ENCODE data around the gene MAN1A2. TPM values are rescaled to one million over a fixed set of nuclear protein-coding genes. Genes with fewer than 3 reads are reported as not detected.
"Not testable (repeated sequence)": the region's sequence is repeated elsewhere in the genome, so short reads cannot be mapped to it uniquely, and the experiment has no call there.

MAN1A2 gene
- total and polyA plus RNA-seq, 4 experiments from 2014 or later: 17.5 to 66.5 (median 40.6) TPM

- no peak overlapping the region for H3K4me3 ChIP-seq (ENCODE audit: low read length in 2 of 2)
- intact Hi-C loops (cut with micrococcal nuclease): no loop called here
- no peaks in the 10 kb centered on the region for H3K36me3 Mint-ChIP-seq
- no peaks in the 10 kb centered on the region for H3K27me3 ChIP-seq (ENCODE audit: insufficient read depth, low read length)
- ChIA-PET POLR2A (ENCODE audit: partially characterized antibody) (interaction anchor here (0.7 to 3.7 kb wide), 3 partner anchors 17 to 25 kb away, joined by 3 to 13 read pairs (median 3); partner anchors contain the start of gene MAN1A2), CTCF (ENCODE audit: partially characterized antibody) (interaction anchor here (0.6 to 1.5 kb wide), 4 partner anchors 12 to 173 kb away, joined by 3 to 5 read pairs (median 4); no protein-coding TSS in a partner anchor)
- no peak for DNase-seq
- peak overlapping the region in 3 of 8 donors; percentile 14 to 67 (median 44) for H3K4me3 Mint-ChIP-seq
- H3K27ac Mint-ChIP-seq: peak overlapping the region in 1 of 7 donors; percentile 24
- H3K9me3 Mint-ChIP-seq: no peaks in the 10 kb centered on the region
- no peaks in the 10 kb centered on the region for H3K36me3 ChIP-seq (ENCODE audit: insufficient read depth, low read length)
- H3K27me3 Mint-ChIP-seq: peaks cover 2 to 5% of the 10 kb centered on the region in 2 donors
- no peak overlapping the region for H3K27ac ChIP-seq (ENCODE audit: low read depth, low read length)
- H3K4me1 ChIP-seq (ENCODE audit: insufficient read depth, low read length): peaks cover 24% of the 10 kb centered on the region
- H3K9me3 ChIP-seq (ENCODE audit: control insufficient read depth in 1 of 2, low read length in 2 of 2): no peaks in the 10 kb centered on the region
- peaks cover 16 to 34% (median 26%) of the 10 kb centered on the region in 4 donors for H3K4me1 Mint-ChIP-seq
Measured at GRCh38 chr1:117342397-117342796, 24.9 kb upstream of the MAN1A2 start.

GRCh38 chr1:117346206-117346928, 20.9 kb upstream of the MAN1A2 start:
- H3K36me3 ChIP-seq (ENCODE audit: insufficient read depth, low read length): no peaks in the 10 kb centered on the region
- DNase-seq: peak in 1 of 5 donors; percentile 13
- peaks cover 10 to 24% (median 19%) of the 10 kb centered on the region in 4 donors for H3K4me1 Mint-ChIP-seq

GRCh38 chr1:117347907-117348306, 19.3 kb upstream of the MAN1A2 start:
- ChIA-PET CTCF (ENCODE audit: partially characterized antibody) (no interaction called here), POLR2A (ENCODE audit: partially characterized antibody) (no interaction called here)
- no peak for DNase-seq
- intact Hi-C loops (cut with micrococcal nuclease): no loop called here
- Mint-ChIP-seq H3K4me3 (no peak overlapping the region), H3K9me3 (peaks cover 0 to 2% (median 0%) of the 10 kb centered on the region in 8 donors), H3K4me1 (peaks cover 7 to 16% (median 14%) of the 10 kb centered on the region in 4 donors), H3K36me3 (no peaks in the 10 kb centered on the region), H3K27me3 (peaks cover 2 to 5% of the 10 kb centered on the region in 2 donors), H3K27ac (peak overlapping the region in 1 of 7 donors; percentile 66)
- Histone ChIP-seq H3K9me3 (ENCODE audit: control insufficient read depth in 1 of 2, low read length in 2 of 2) (no peaks in the 10 kb centered on the region), H3K27me3 (ENCODE audit: insufficient read depth, low read length) (no peaks in the 10 kb centered on the region), H3K36me3 (ENCODE audit: insufficient read depth, low read length) (no peaks in the 10 kb centered on the region), H3K4me1 (ENCODE audit: insufficient read depth, low read length) (peaks cover 9% of the 10 kb centered on the region), H3K4me3 (ENCODE audit: low read length in 2 of 2) (no peak overlapping the region), H3K27ac (ENCODE audit: low read depth, low read length) (no peak overlapping the region)

More at GRCh38 chr1:117346206-117346928, 20.9 kb upstream of the MAN1A2 start:
- Mint-ChIP-seq H3K9me3 (peaks cover 0 to 2% (median 0%) of the 10 kb centered on the region in 8 donors), H3K27ac (peak overlapping the region in 4 of 7 donors; percentile 3 to 53 (median 8)), H3K36me3 (no peaks in the 10 kb centered on the region), H3K27me3 (peaks cover 2 to 5% of the 10 kb centered on the region in 2 donors), H3K4me3 (peak overlapping the region in 3 of 8 donors; percentile 7 to 35 (median 21))
- no peak overlapping the region for H3K27ac ChIP-seq (ENCODE audit: low read depth, low read length)
- H3K4me3 ChIP-seq (ENCODE audit: low read length in 2 of 2): no peak overlapping the region
- no peaks in the 10 kb centered on the region for H3K9me3 ChIP-seq (ENCODE audit: control insufficient read depth in 1 of 2, low read length in 2 of 2)
- CTCF ChIA-PET (ENCODE audit: partially characterized antibody): no interaction called here
- no peaks in the 10 kb centered on the region for H3K27me3 ChIP-seq (ENCODE audit: insufficient read depth, low read length)
- intact Hi-C loops (cut with micrococcal nuclease): no loop called here
- peaks cover 15% of the 10 kb centered on the region for H3K4me1 ChIP-seq (ENCODE audit: insufficient read depth, low read length)
- POLR2A ChIA-PET (ENCODE audit: partially characterized antibody): interaction anchor here (1.2 to 1.4 kb wide), 2 partner anchors 17 to 21 kb away, joined by 5 read pairs; partner anchors contain the start of gene MAN1A2

GRCh38 chr1:117352695-117353094, 14.6 kb upstream of the MAN1A2 start:
- H3K4me1 Mint-ChIP-seq; DNase-seq; POLR2A ChIA-PET (ENCODE audit: partially characterized antibody); H3K36me3 ChIP-seq (ENCODE audit: insufficient read depth, low read length); H3K27ac Mint-ChIP-seq; H3K9me3 ChIP-seq (ENCODE audit: control insufficient read depth in 1 of 2, low read length in 2 of 2); H3K27me3 Mint-ChIP-seq; H3K4me3 Mint-ChIP-seq; H3K9me3 Mint-ChIP-seq; H3K4me1 ChIP-seq (ENCODE audit: insufficient read depth, low read length); intact Hi-C loops (cut with micrococcal nuclease); CTCF ChIA-PET (ENCODE audit: partially characterized antibody); H3K4me3 ChIP-seq (ENCODE audit: low read length in 2 of 2); H3K27ac ChIP-seq (ENCODE audit: low read depth, low read length); H3K27me3 ChIP-seq (ENCODE audit: insufficient read depth, low read length); H3K36me3 Mint-ChIP-seq: not testable (repeated sequence)

GRCh38 chr1:117357833-117358603, 9.2 kb upstream of the MAN1A2 start:
- Mint-ChIP-seq H3K27ac (peak overlapping the region in 5 of 7 donors; percentile 60 to 91 (median 86)), H3K4me3 (peak overlapping the region in 7 of 8 donors; percentile 17 to 75 (median 40)), H3K4me1 (peaks cover 21 to 58% (median 27%) of the 10 kb centered on the region in 4 donors)
- intact Hi-C loops (cut with micrococcal nuclease); H3K36me3 ChIP-seq (ENCODE audit: insufficient read depth, low read length); H3K27me3 ChIP-seq (ENCODE audit: insufficient read depth, low read length); H3K27ac ChIP-seq (ENCODE audit: low read depth, low read length); H3K27me3 Mint-ChIP-seq; H3K36me3 Mint-ChIP-seq; H3K9me3 ChIP-seq (ENCODE audit: control insufficient read depth in 1 of 2, low read length in 2 of 2); H3K9me3 Mint-ChIP-seq: not testable (repeated sequence)
- H3K4me3 ChIP-seq (ENCODE audit: low read length in 2 of 2): peak overlapping the region in 1 of 2 donors; percentile 9
- POLR2A ChIA-PET (ENCODE audit: partially characterized antibody): interaction anchor here (1.7 to 2.6 kb wide), 3 partner anchors 9 to 13 kb away, joined by 4 to 27 read pairs (median 8); partner anchors contain the start of gene MAN1A2
- CTCF ChIA-PET (ENCODE audit: partially characterized antibody): interaction anchor here (1.1 to 1.3 kb wide), 3 partner anchors 15 to 400 kb away, joined by 3 to 5 read pairs (median 3); no protein-coding TSS in a partner anchor
- peaks cover 38% of the 10 kb centered on the region for H3K4me1 ChIP-seq (ENCODE audit: insufficient read depth, low read length)
- peak; percentile 45 to 62 (median 49) for DNase-seq

GRCh38 chr1:117358604-117358887, 8.7 kb upstream of the MAN1A2 start:
- intact Hi-C loops (cut with micrococcal nuclease); DNase-seq; H3K9me3 Mint-ChIP-seq; H3K27me3 ChIP-seq (ENCODE audit: insufficient read depth, low read length); H3K27me3 Mint-ChIP-seq; H3K36me3 ChIP-seq (ENCODE audit: insufficient read depth, low read length); H3K36me3 Mint-ChIP-seq; H3K9me3 ChIP-seq (ENCODE audit: control insufficient read depth in 1 of 2, low read length in 2 of 2); H3K27ac ChIP-seq (ENCODE audit: low read depth, low read length): not testable (repeated sequence)
- peaks cover 24 to 62% (median 31%) of the 10 kb centered on the region in 4 donors for H3K4me1 Mint-ChIP-seq
- POLR2A ChIA-PET (ENCODE audit: partially characterized antibody): interaction anchor here (1.3 to 2.6 kb wide), 4 partner anchors 8 to 248 kb away, joined by 4 to 27 read pairs (median 6); partner anchors contain the start of gene MAN1A2
- H3K27ac Mint-ChIP-seq: peak overlapping the region in 5 of 7 donors; percentile 60 to 91 (median 86)
- peak overlapping the region in 7 of 8 donors; percentile 15 to 75 (median 40) for H3K4me3 Mint-ChIP-seq
- H3K4me1 ChIP-seq (ENCODE audit: insufficient read depth, low read length): peaks cover 43% of the 10 kb centered on the region
- CTCF ChIA-PET (ENCODE audit: partially characterized antibody): interaction anchor here (1.1 to 1.3 kb wide), 3 partner anchors 16 to 400 kb away, joined by 3 to 5 read pairs (median 3); no protein-coding TSS in a partner anchor
- H3K4me3 ChIP-seq (ENCODE audit: low read length in 2 of 2): peak overlapping the region in 1 of 2 donors; percentile 9

Measured in CD4-positive, alpha-beta memory T cell (primary cell).